NCI-H146 treated with DMSO at 0.1 percent for 48 hours (cell line): Measurements from ENCODE around the gene FOXO3.
"Not testable (repeated sequence)": the region's sequence is repeated elsewhere in the genome, so short reads cannot be mapped to it uniquely, and the experiment has no call there.

Experiments used
- DNase-seq: peaks from one replicate; lab custom pipeline; 2025; ENCODE audit not compliant: unreplicated experiment; lab: John Stamatoyannopoulos, UW

The FOXO3 gene

GRCh38 chr6:108682383-108683119 is 121.8 kb downstream of the FOXO3 start:
- DNase-seq, result not testable (repeated sequence)

DNA sequence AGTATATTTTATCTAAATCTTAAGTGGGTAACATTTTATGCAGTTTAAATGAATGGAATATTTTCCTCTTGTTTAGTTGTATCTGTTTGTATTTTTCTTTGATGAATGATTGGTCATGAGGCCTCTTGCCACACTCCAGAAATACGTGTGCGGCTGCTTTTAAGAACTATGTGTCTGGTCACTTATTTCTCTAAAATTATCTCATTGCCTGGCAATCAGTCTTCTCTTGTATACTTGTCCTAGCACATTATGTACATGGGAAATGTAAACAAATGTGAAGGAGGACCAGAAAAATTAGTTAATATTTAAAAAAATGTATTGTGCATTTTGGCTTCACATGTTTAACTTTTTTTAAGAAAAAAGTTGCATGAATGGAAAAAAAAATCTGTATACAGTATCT is 123.3 kb downstream of the FOXO3 start:
- DNase-seq, result not testable (repeated sequence)

DNA sequence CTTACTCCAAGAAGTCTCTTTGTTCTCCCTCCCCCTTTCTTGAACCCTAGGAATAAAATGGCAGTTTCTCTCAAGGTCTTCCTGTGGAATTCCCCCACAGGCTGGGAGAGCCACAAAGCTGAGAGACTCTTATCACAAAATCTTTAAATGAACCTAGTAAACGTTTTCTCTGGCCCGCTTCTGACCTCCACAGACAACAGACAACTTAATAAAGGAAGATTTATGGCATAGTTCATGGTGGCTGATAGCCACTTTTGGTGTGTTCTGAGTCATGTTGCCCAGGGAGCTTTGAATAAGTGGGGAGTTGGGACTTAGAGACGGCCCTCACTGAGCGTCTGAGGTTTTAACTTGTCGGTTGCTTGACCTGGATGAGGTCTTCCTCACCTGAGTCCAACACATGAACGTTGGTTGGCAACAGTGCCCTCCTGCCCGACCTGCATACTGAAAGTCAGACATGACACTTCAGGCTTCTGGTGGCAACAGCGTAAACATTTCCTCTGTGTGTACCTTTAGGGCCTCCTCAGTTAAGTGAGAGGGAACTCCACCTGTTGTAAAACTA is 124.1 kb downstream of the FOXO3 start:
- no peak for DNase-seq

DNA sequence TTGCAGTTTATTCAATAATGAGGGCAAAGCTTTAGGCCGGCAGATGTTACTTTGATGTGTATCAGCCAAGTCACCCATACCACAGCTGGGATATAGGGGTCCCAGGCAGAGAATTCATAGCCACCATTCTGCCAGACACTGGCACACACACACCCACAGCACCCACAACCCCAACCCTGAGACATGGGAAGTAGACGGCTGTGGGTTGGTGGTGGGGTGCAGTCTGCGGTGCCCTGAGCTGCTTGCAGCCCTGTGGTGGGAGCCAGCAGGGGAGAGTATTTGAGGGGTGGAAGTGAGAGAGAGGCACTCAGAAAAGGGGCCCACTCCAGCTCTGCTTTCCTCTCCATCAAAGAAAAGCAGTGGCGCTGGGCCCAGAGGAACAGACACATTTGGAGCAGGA is 125.3 kb downstream of the FOXO3 start:
- DNase-seq, result no peak

DNA sequence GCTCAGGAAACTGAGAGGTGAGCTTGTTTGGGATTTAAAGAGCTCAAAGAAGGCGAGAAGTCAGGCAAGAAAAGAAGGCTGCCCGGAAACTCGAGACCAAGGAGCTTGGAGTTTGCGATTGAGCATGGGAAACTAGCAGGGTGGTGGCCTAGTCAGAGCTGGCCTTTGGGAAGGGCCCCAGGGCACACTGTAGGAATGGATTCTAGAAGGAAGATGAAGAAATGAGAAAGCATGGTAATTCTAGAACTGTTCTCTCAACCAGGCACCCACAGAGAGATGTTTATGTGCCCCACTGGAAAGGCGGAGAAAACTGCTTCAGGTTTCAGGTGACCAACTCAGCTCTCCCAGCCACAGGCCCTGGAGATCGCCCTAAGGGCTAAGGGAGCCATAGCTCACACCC is 126.2 kb downstream of the FOXO3 start:
- DNase-seq, result no peak

- DNase-seq, result no peak
Measured at GRCh38 chr6:108687921-108688320, 127.2 kb downstream of the FOXO3 start.

DNA sequence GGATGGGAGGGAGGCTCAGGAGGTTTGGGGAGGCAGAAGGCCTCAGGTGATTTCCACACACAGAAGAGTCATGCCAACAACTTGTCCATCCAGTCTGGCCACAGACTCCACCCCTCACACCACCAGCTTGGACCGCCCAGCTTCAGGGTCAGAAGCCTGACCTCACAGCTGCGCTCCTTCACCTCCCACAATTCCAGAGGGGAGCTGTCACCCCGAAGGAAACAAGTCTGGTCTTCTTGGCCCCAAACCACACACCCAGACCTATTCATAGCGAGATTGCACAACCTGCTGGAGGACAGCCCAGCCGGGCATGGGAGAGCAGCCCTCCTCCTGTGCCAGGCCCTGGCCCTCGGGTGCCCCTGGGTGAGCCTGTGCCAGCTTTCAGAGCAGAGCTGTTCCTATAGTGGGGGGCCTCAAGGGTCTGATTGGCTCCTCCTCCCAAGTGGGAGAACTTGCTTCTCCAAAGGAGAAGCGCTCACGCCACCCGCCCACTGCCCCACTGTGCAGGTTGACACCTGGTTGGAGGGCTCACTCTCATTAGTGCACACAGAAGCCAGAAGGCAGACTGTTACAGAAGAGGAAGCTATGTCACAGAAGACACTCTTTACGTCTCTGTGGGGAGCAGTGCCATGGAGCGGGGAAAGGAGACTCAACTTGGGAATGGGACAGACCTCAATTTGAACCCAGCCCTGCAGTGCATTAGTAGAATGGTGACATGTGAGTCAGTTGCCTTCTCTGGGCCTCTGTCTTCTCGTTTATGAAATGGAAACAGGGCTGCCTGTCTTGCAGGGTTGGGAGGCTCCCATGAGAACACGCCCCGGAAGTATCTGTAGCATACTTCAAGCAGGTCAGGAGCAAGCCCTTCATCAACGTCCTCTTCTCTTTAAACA is 128.8 kb downstream of the FOXO3 start:
- no peak for DNase-seq

- DNase-seq, result no peak
Measured at GRCh38 chr6:108690326-108691049, 129.8 kb downstream of the FOXO3 start.

- DNase-seq, result no peak
Measured at GRCh38 chr6:108693430-108694154, 132.9 kb downstream of the FOXO3 start.

DNA sequence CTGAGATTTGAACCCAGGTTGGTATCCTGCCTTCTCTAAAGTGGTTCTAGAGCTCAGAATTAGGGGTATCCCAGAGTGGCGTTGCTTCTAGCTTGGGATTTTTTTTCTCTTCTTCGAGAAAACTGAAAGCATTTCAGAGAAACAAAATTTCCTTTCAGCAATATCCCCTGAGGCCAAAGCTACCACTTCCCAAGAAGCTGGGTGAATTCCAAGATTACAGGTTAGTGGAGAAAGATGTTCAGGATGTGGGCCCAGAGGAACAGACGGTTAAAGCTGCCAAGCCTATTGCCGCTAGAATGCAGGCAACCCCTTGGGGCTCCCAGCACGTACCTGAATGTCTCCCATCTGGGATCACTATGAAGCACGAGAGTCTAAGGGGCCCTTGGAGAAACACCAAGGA is 134.1 kb downstream of the FOXO3 start:
- no peak for DNase-seq

DNA sequence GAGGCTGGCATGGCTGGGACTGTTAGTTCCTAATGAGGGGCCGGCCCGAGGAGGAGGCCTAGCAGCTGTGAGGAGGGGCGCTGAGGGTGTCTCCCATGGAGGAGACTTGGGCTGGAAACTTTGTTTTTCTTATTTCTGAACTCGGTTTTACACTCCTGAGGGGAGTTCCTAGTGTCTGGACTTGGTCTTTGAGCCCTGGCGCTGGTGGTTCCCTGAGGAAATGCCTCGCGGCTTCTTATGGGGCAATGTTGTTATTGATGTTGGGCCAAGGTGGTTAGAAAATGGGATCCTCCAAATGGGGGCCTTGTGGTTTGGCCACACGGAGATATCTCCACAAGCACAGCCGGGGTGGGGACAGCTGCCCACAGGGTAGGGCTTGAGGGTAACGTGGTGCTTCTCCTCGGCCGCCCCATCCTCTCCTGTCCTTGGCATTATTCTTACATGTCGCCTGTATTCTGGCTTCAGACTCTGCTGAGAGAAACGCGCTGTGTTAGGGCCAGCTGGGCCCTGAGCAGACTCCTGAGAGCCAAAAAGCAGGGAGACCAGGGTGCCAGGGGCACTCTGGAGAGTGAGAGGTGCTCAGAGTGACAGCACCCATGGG is 136.9 kb downstream of the FOXO3 start:
- DNase-seq, result no peak

GRCh38 chr6:108698593-108699289 is 138.0 kb downstream of the FOXO3 start:
- DNase-seq, result no peak

- DNase-seq, result no peak
Measured at GRCh38 chr6:108699290-108700041, 138.7 kb downstream of the FOXO3 start.

DNA sequence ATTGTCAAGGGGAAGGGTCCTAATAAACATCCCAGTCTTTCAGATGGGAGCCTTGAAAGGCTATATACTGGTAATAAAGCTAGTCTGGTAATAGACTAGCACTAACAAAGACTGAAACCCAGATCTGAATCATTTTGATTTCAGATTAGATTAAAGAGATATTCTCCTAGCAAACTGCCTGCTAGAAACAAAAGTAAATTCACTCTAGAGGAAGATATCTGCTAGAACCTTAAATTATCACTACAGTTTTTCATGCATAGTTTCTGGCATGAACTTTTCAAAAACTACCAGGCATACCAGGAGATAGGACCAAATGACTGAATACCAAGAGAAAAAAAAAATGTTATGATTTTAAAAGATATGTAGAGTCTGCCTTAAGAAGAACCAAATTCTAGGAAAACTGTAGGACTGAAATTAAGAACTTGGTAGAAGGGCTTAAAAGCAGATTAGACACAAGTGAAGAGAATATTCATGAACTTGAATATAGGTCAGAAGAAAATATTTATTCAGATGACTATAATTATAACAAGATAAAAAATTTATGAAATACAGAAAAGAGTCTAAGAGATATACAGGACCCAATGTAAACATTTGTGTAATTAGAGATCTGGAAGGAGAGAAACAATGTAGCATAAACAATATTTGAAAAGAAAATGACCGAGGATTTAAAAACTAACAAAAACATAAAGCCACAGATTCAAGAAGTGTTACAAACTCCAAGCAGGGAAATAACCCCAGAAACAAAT is 141.6 kb downstream of the FOXO3 start:
- no peak for DNase-seq

- DNase-seq, result no peak
Measured at GRCh38 chr6:108706649-108707048, 145.9 kb downstream of the FOXO3 start.

- no peak for DNase-seq
Measured at GRCh38 chr6:108707328-108707976, 146.7 kb downstream of the FOXO3 start.

DNA sequence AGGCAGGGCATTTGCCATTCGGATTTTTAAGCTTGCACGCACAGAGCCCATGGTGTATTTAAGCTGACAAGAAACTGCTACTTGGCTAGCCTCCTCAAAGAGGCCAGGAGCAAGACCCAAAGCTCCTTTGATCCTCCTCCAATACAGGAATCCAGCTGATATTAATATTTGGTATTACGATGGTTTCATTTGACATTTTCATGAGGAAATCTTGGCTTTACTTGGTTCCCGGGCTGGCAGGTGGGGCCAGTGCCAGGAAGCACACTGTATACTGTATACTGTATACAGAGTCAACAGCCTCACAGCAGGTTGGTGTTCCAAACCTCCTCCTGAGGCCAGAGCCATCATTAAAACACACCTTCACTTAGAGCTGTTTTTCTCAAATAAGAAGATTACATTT is 149.3 kb downstream of the FOXO3 start:
- DNase-seq, result no peak

GRCh38 chr6:108710551-108710950 is 149.8 kb downstream of the FOXO3 start:
- DNase-seq, result no peak
